Measurements from ENCODE around the gene CBLN1.
"Not testable (repeated sequence)": the region's sequence is repeated elsewhere in the genome, so short reads cannot be mapped to it uniquely, and the experiment has no call there.

Gene CBLN1

DNA sequence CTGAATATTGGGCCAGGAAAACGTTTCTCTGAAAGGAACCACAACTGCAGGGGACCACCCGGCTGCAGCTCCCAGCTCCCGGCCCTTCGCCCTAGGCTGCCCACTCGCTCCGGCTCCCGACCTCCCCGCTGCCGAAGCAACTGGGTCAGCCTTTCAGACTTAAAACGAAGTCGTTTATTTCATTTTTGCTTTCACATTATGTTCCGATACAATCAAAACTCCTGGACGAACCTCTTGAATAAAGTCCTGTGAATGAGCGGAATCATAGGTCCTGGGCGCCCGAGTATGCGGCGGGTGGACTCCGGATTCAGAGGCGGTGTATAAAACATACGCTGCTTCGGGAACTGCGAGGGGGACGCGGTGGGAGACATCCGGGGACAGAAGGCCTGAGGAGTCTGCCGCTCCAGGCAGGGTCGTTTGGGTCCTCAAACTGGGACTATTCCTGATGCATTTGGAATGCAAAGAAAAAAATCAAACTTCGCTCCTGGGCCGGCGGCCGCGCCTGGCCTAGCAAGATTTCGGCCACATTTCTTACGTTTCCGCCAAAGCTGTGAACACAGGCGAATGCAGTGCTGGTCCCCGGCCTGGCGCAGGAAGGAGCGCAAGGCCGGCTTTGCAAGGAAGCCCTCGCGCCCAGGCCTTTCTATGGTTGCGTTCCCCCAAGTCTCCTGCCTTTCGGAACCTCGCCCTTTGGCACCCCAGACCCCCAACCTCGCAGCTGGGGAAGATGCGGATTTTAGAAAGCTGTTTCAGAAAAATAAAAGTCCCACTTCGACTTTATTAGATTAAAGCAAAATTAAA lies 3.7 kb downstream of the CBLN1 start:
- no peak for DNase-seq (ENCODE audit: low read depth)

DNA sequence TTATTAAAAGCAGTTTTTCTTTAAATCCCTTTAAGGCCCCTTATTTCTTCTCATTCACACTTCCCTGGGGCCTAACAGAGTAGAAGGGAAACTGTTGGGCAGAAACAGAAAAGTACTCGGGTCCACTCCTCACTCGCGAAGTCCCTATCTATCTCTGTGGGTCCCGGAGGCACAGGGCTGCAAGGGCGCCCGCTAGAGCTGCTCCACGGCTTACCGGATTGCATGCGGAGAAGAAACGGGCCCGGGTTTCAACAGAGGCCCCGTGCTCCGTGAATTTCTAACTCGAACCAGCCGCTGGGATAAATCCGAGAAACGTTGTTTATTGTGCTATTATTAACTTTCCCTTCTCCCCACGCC lies 4.3 kb downstream of the CBLN1 start:
- DNase-seq (ENCODE audit: low read depth): no peak

DNA sequence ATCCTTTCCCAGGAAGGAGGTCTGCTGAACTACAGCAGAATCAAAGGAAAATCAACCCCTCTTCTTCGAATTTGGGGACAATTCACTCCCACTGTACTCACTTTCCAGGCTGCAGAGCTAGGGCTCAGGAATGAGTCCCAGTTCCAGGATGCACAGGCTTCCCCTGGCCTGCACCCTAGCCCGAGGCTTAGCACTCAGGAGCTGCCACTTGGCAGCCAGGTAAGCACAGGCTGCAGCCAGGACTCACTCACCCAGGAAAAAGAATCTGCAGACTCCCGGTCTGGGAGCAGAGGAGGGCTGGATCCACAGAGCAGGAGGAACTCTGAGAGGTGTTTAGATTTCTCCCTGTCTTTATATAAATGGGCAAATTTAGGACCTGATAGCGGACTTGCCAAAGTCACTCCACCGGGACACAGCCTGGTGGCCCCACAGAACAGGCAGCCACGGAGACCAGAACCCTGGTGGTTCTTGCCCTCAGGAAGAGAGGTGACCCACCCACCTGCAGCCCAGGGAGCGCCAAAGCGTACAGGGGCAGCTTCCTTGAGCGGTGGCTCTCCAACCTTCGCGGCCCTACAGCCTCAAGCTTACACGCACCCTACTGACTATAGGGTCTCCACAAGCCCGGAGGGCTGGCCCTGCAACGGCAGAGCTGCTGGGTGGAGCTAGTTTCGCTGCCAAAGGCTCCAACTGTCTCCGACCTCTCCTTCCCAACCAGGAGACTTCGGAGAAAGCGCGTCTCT lies 4.8 kb downstream of the CBLN1 start:
- DNase-seq (ENCODE audit: low read depth): no peak

DNA sequence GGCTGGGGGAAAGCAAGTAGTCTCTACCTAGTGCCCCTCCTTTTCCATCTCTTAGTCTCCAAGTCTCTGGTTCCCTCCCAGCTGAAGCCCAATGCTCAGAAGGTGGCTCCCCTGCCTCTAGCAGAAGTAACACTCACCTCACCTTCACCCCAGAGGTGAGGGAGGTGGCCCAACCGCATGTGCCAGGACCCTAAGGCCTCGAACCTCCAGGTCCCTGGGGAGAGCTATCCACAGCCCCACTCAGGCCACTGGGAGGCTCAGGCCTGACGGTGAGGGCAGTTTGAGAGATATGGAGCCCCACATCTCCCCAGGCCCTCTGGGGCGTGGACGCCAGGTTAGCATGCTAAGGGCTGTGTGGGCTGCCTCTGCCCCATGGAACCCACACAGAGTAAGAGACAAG lies 5.8 kb downstream of the CBLN1 start:
- DNase-seq (ENCODE audit: low read depth): no peak

DNA sequence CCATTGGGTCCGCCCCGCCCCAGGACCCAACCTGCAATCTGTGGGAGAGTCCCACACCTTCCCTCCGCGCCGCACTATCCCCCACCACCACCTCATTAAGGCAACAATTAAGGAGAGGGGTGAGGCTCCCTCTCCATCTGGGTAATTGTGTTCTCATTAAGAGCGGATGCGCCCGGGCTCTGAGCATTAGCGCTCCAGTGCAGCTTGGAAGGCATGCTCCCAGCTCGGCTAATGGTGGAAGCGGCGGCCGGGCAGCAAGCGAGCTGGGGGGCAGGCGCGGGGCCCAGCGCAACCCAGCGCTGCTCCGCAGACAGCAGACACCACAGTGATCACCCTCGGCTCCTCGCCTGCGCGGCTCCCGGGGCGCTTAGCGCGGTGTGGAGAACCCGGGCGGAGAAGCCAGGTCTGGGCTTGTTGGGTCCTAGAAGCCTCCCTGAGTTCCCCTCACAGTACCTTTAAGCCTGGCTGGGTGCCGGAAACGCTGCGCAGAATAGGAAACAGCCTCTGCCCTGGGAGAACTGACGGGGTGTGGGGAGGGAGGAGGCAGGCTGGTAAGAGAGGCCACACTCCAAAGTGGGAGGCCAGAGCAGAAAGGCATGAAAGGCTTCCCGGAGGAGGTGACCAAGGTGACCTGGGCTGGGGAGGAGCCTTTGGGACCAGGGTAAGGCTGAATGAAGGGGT lies 6.4 kb downstream of the CBLN1 start:
- no peak for DNase-seq (ENCODE audit: low read depth)

DNA sequence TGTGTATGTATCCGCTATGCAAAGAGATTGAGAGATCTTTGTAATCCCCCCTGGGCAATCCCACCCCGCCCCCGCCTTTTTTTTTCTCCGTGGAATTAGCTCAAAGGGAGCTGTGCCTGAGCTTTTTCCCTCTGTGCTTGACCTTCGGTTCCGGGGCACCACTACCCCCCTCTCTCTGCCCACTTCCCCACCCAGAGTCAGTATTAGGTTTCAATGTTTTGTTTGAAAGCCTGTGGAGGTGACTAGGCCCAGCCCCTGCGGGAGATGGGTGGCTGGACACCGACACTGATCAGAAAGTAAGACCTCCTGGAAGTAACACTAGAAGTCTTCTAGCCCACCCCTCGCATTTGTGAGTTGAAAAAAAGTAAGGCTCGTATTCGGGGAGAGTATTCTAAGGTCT lies 7.0 kb downstream of the CBLN1 start:
- DNase-seq (ENCODE audit: low read depth): no peak

DNA sequence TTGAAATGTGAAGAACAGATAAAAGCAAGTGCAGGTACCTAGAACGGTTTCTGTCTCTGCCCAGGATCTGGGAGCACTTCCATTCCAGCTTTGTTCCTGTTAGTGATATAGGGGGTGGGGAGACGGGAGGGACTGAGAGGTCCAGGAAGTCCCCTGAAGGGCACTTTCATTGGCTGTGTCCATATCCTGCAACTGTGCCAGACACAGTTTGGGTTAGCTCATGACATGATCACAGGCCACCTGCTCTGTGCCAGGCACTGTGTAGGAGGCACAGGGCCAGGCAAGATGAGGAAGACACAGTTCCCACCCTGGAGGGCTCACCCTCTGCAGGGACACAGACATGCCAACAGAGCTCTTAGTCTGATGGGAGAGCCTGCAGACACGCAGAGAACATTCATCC lies 7.9 kb downstream of the CBLN1 start:
- DNase-seq (ENCODE audit: low read depth): no peak

DNA sequence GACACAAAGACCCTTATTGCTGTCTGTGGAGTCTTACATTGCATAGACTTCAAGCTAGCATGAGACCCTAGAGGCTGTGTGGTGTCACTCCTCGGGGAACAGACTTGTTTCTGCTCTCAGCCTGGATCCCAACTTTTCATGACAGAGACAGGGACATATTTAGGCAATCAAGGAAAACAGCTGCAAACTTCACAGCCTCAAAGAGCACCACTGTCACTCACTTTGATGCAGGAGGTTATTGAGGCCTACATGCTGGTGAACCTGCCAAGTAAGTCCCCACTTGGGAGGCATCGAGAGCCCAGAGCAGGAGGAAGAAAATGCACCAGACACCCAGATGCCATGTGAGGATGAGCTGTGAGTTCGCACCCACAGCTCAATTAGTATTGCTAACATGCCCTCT lies 10.3 kb downstream of the CBLN1 start:
- no peak for DNase-seq (ENCODE audit: low read depth)

DNA sequence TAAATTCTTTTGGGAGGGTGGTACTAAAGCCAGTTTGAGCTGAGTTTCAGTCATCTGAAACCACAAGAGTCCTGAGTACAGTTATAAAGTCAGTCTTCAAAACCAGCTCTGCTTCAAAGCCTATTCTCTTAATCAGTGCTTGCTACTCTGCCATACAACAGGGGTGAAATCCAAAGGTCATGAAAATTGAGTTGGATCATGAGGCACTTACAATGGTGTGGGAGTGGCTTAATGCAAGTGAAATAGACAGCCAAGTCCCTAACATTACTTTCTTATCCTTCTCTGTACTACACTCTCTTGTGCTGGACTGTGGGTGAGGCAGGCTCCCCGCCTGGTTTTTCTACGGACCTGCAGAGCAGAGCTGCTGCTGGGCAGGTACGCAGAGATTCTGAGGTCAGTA lies 12.4 kb downstream of the CBLN1 start:
- no peak for DNase-seq (ENCODE audit: low read depth)

DNA sequence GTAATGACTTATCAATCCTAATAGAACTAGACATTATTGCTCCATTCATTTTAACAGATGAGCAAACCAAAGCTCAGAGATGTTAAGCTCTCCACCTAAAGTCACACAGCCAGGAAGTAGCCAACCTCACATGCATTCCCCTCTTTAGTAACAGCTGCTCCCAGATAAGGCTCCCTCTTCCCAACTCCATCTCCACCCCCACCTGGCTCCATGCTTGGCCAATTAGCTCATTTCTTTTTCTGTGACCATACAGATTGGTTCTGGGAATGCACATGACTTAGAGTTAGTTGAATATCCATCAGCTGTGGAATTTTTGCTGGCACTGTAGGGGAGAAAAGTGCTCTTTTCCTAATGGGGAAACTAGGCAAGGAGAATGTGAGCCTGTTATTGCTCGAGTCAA lies 13.0 kb downstream of the CBLN1 start:
- no peak for DNase-seq (ENCODE audit: low read depth)

DNA sequence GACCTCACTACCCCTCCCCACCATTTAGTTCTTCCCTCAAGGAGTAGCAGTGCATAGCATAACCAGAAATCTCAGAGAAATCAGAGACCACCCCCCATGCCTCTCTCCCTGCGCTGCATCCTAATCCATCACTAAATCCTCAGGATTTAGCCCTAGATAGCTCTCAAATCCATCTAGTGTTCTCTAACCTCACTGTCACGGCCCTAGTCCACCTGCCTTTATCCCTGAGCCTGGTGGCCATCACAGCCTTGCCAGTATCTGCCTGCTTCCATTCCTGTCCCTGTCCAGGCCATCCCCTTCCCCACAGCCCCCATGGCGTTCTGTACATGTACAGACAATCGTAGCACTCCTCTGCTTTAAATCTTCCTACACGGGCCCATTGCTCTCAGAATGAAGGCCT lies 19.1 kb downstream of the CBLN1 start:
- DNase-seq (ENCODE audit: low read depth): no peak

DNA sequence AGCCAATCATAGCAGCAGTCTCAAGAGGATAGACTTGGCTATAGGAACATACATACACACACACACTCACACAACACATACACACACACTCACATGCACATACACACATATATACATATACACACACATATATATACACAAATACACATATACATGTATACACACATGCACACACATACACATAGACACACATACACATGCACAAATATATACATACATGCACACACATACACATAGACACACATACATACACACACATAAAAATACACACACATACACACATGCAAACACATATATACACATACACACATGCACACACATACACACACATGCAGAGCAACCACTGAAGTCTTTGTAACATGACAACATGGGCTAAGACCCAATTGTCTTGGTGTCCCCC lies 19.7 kb downstream of the CBLN1 start:
- no peak for DNase-seq (ENCODE audit: low read depth)

DNA sequence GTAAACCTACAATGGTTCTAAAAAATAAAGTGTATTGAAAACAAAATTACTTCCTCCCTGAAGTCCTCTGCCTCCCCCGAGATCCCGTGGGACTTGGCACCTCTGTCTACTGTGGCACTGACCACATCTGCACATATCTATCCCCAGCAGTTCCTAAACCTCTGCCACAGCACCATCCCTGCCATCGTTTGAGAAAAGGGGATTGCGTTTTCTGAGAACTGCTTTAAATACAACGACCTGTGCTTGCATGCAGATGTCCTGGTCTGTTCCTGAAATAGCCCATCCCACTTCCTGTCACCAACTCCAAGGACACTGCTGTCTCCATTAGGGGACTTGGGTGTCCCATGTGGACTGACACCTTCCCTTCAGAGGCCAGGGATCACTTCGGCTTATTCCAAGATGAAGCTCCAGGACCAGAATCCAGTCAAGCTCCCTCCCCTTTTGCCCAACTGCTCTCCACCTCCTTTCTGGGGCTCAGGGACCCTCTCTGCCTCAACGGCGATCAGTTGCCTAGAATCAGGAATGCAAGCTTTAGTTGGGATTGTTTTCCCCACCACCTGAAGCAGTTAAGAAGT lies 20.6 kb downstream of the CBLN1 start:
- no peak for DNase-seq (ENCODE audit: low read depth)

DNA sequence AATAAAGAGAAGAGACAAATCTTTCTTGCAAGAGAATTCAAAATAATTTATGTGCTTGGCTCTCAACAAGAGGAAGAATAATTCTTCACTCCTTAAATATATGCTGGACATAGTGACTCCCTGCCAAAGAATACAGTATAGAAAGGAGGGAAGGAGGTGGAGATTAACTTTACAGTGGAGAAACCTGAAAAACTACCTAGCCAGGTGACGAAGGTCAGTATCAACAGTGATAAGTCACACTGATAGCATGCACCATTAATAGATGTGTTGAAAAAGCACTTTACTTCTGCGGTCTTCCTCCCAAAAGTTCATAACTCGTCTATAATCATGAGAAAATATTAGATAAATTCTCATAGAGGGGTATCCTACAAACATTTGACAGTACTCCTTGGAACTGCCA lies 21.4 kb downstream of the CBLN1 start:
- no peak for DNase-seq (ENCODE audit: low read depth)

DNA sequence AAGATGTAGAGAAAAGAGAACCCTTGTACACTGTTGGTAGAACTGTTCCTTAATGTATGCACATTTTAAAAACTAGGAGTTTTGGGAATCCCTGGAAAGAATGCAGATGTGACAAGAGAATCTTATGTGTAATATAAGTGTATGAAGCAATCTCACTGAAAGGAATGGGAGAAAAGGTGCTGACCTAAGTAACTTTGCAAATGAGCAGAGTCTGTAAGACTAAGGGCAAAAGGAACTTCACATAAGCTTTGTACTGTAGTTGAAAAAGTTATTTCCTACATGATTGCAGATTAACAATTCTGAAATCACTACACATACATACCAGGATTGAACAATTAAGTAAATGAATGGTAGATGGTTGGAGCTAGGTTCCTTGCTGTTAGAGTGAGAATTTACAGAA lies 22.3 kb downstream of the CBLN1 start:
- no peak for DNase-seq (ENCODE audit: low read depth)

DNA sequence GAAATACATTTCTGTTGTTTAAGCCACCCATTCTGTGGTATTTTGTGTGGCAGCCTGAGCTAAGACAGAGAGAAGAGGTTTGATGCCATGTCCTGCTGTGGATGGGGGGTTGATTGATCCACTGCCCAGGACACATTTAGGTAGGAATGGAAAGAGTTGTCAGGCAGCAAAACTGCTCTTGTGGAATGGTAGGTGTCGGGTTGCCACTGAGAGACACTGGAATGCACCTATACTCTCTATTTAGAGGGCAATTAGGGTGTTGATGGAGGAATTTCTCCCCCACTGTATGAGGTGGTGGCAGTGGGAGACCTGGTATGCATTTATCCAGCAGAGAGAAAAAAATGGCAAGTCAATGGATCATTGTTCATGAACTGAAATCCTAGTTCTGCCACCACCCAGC lies 30.9 kb downstream of the CBLN1 start:
- DNase-seq (ENCODE audit: low read depth): no peak

DNA sequence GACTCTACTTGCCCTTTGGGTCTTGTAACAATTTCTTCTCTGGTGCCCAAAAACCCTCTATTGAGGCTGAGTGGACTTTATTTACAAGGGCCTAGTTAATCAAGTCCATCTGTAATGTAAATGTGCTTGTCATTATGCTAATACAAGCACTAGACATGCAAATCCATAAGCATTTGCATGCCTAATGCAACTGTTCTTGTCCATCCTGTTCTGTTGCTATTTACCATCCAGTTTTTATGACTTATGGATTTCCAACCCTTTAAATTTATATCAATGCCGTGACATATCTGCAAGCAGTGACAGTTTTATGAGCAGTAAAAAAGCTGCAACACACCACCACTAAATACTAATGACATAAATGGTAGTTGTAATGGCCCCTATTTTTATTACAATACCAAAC lies 33.4 kb downstream of the CBLN1 start:
- DNase-seq (ENCODE audit: low read depth): no peak

DNA sequence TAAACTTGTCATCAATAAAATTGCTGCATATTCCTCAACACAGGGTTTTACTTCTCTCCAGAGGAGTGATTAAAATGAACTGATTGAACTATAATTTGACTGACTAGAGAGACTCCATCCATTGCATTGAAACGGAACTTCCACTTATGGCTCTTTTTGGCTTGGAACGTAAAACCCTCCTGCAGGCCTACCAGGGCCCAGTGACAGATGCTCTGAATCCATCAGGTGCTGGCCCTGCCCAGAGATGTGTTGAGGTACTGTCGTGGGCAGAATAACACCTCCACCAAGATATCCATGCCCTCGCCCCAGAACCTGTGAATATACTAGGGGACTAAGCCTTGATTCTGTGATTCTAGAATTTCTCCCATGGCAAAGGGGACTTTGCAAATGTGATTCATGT lies 45.4 kb downstream of the CBLN1 start:
- no peak for DNase-seq (ENCODE audit: low read depth)

DNA sequence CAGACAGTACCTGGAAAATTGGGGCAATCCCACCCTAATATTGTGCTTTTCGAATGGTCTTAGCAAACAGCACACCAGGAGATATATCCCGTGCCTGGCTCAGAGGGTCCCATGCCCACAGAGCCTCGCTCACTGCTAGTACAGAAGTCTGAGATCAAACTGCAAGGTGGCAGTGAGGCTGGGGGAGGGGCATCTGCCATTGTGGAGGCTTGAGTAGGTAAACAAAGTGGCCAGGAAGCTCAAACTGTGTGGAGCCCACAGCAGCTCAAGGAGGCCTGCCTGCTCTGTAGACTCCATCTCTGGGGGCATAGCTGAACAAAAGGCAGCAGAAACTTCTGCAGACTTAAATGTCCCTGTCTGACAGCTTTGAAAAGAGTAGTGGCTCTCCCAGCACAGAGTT lies 53.3 kb downstream of the CBLN1 start:
- DNase-seq (ENCODE audit: low read depth): not testable (repeated sequence)

Data from stromal cell of bone marrow (primary cell).